NCI-H128 (cell line): Measurements from ENCODE around the gene PPP3CB.

Experiments
- DNase-seq: peaks from one replicate; lab custom pipeline; 2025; ENCODE audit not compliant: unreplicated experiment; lab: John Stamatoyannopoulos, UW

The PPP3CB gene

GRCh38 chr10:73485320-73485719 is 10.5 kb downstream of the PPP3CB start:
- DNase-seq, result no peak

DNA sequence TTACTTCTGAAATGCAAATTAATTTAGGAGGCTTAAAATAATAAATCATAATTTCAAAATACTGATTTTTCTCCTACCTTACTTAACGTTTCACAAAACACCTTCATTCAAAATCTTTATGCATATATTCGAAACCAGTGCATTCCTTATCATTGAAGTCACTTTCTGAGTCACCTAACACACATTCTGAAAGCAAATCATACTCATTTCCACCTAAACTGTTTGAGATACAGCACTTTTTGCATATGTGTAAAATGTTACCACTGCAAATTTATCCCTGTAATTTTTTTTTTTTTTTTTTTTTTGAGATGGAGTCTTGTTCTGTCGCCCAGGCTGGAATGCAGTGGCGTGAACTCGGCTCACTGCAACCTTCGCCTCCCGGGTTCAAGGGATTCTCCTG is 15.7 kb downstream of the PPP3CB start:
- no peak for DNase-seq

DNA sequence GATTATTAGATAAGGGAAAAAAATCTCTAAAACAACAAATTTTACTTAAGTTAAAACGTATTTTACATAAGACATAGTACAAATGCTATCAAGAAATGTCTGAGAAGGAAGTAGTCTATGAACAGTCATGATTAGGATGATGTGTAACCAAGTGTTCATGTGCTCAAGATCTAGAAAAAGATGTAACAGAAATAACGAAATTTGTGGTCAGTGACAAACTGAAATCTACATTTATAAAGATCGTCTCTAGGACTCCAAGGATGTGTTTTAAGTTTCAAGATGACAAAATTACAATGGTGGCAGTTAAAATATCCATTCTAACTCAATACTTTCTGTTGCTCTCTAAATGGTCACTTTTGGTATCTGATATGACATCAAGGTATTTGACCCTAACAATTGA is 17.2 kb downstream of the PPP3CB start:
- no peak for DNase-seq

DNA sequence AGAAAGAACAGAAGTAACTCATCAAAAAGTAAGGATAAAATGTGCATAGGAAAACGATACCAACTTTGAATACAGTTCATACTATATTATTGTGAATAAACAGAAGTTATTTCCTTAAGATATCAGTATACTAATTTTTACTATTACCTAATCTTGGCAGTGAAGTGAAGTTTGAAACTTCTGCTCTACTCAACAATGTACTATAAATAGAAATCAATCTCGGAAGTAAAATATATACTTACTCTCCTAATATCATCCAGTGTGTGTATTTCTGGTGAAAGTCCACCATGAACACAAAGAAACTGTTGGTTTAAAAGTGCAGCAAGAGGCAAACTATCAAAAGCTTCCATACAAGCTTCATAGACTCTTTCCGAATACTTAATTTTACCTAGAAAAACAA is 24.6 kb downstream of the PPP3CB start:
- no peak for DNase-seq

DNA sequence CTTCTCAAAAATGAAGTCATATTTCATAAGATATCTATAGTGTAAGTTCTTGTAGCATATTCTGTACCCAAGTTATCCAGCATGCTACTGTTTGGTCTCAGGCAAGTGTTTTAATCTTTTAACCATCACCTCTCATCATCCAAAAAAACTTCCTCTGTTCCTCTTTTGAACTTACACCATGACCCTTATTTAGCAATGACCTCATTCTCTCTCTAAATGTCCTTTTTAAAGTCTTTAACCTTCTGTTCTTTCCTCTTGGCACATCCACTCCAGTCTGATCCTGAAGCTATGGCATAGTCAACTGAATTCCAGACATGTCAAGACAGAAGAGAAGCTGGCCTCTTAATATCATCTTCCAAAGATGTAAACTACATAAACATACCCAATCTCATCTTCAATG is 26.2 kb downstream of the PPP3CB start:
- DNase-seq, result no peak

DNA sequence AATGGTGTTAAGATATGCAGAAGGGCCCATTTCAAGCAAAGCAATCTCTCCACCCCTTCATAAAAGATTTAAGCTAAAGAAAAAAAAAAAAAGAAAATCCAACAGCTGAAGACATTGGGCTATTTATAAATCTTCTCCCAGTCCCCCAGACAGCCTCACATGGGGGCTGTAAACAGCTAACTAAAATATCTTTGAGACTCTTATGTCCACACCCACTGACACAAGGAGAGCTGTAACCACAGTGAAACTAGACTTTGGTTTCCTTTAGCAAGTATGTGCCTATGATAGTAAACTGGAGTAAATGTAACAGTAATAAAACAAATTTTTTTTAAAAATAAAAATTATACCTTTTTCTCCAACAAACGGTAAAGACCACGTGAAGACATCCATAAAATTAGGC is 28.6 kb downstream of the PPP3CB start:
- no peak for DNase-seq

DNA sequence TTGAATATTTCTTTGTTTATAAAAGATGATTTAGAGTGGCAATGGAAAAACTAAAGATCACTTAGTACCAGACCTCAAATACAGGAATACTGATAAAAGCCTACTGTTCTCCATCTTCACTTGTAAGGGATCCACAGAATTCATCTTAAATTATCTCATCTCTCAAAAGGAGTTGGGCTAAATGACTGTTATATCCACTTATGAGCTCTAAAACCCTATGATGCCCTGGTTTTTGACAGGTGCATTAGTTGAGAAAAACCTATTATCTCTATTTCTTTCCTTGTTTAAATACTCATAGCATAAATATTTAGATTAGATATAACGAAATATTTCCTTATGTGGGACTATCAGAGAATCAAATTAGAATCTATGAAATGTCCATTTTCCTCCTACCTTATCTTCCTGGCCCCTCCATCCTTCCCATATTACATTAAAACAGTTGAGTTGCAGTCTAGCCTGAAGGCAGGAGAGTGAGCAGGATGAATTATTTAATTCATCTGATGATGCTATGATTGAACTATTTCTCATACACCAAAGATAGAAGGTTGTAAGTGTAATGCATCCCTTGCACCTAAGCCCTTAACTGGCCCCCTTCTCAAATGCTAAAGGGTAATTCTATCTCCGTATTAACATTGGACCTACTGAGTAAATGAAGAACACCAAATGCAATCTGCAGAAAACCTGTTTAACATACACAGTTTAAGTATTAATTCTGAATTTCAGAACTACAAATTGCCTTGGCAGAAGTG is 29.7 kb downstream of the PPP3CB start:
- DNase-seq, result no peak

- DNase-seq, result no peak
Observed at GRCh38 chr10:73460897-73461296, 34.9 kb downstream of the PPP3CB start.

- DNase-seq, result no peak
Observed at GRCh38 chr10:73459683-73460314, 36.0 kb downstream of the PPP3CB start.

DNA sequence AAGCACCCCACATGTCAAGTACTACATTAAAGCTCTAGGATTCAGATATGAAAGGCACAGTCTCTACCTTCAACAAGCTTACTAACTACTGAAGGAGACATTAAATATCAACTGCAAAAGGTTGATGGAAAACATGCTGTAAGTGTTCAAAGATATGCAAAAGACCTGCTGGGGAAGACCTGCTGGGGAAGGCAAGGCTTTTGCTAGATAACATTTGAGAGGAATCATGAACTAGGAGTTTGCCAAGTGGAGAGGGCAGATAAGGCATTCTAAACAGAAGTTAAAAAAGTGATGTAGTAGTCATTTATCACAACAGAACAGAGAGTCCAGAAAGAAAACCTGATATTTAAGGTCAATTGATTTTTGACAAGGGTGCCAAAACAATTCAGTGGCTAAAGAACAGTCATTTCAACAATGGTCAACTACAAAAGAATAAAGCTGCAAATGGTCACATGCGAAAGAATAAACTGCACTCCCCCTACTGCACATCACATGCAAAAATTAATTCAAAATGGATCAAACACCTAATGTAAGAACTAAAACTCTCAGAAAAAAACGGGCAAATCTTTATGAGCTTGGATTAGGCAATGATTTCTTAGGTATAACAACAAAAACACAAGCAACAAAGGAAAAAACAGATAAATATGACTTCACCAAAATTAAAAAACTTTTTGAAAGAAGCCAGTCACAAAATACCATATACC is 39.5 kb downstream of the PPP3CB start:
- DNase-seq, result no peak

DNA sequence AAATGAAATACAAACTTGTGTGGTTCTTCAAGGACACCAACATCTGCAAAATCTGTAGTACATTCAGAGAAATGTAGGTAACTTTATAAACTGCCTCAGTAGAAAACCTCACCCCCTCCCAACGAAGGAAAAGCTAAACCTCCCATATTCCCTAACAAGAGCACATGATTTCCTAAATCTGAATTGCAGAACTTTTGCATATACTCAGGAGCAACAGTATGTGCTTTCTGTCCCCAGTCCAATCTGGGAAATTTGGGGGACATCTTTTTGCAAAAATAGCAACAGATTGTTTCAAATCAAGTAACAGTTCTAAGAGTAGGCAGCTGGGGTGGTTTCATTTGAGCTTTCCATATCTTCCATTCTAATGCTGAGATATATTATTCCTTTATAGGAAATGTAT is 46.7 kb downstream of the PPP3CB start:
- no peak for DNase-seq

- no peak for DNase-seq
Observed at GRCh38 chr10:73448384-73448783, 47.4 kb downstream of the PPP3CB start.

DNA sequence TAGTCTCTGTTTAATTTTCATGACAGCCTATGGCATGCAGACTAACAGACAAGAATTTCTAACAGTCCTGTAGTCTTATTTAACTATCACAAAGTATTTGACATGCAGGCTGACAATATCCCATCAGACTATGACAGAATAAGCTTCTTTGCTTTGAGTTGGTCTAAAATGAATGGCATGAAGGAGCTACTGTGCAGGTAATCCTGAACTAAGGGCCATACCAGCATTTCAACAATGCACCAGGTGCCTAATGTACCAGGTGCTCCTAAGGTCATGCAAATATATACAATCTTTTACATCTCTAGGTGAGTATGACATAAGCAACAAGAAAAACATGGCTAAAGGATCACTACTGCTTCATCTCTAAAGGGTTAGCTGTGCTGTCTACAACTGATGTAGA is 48.9 kb downstream of the PPP3CB start:
- DNase-seq, result no peak

DNA sequence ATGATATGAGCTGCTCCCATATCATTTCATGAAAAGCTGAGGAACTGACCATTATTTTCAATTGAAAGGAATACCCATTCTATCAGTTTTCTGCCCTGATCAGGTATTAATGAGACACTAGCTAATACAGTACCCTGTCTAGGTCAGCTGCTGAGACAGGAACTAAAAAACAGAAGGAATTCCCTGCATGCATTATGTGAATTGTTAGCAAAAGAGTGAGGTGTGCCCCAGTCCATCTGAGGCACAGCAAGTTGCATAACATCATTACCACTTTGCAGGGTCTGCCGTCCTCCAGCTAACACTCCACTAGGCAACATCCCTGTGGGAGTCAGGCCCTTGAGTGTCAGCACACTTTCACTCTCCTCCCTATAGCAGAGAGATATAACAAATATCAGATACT is 51.4 kb downstream of the PPP3CB start:
- no peak for DNase-seq

GRCh38 chr10:73439605-73440312 is 56.1 kb downstream of the PPP3CB start:
- DNase-seq, result no peak

DNA sequence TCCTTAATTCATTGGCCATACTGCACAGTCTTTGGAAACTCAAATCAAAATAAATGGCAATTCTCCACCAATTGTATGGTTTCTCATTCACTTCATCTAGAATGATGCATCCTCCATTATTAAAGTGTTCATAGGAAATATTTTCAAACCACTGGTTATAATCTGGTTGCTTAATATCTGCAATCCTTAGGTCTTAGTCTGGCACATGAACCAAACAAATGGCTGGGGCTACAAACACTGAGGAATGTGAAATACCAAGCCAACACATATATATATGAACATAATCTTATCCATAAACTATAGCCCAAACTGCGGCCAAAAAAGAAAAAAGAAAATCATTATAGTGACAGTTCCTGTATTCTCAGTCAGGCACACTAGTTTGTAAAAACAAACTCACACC is 56.8 kb downstream of the PPP3CB start:
- DNase-seq, result no peak

GRCh38 chr10:73433538-73433867 is 62.3 kb downstream of the PPP3CB start, which contains the start of gene MSS51:
Gene MSS51 (minus strand): TSS chr10:73433561. CDS start chr10:73428284, 5,277 bp downstream.
- no peak for DNase-seq

- DNase-seq, result no peak
Observed at GRCh38 chr10:73432646-73433537, 62.9 kb downstream of the PPP3CB start.

GRCh38 chr10:73426318-73426717 is 69.5 kb downstream of the PPP3CB start:
- DNase-seq, result no peak

DNA sequence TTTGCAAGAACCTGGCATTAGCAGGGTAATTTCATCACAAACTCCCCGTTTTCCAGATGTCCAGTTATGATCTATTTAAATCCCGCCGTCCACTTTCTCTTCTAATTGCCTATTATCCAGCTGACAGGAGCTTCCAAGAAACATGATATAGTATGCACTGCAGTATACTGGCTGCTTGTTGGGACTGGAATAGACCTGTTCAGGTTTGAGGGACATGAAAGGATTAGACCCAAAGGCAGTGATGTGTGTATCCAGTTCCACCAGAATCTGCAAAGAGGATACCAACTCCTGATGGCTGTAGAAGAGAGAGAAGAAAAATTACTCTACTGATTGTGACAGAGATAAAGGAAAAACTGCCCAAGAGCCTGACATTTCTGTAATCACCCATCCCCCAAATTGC is 71.3 kb downstream of the PPP3CB start:
- no peak for DNase-seq

- no peak for DNase-seq
Observed at GRCh38 chr10:73423309-73423708, 72.5 kb downstream of the PPP3CB start.
